Keratinocyte (primary cell): ENCODE data around the gene CD8A.

Experiments
- CTCF ChIP-seq, 3 experiments: IDR thresholded peaks in 1 of 3; conservative IDR thresholded peaks in 1 of 3; optimal IDR thresholded peaks in 1 of 3; 2 replicates in 2 of 3; 3 replicates in 1 of 3; pipeline versions ENCODE3 to v1.5.1; 2011; ENCODE audit warnings: low read length in 3 of 3, mild to moderate bottlenecking in 3 of 3, moderate library complexity in 2 of 3, control low read depth in 1 of 3, inconsistent platforms in 1 of 3; ENCODE audit not compliant: insufficient read depth in 2 of 3; ENCODE audit errors: extremely low read depth in 1 of 3
- EZH2 ChIP-seq: IDR thresholded peaks from one replicate; pipeline ENCODE4 v1.6.1; 2012; ENCODE audit warnings: inconsistent platforms, mild to moderate bottlenecking, low read length, moderate library complexity

- TF ChIP-seq CTCF (optimal IDR thresholded peaks at IDR 0.05 in 1 of 3, IDR thresholded peaks at IDR 0.05 in 1 of 3, conservative IDR thresholded peaks at IDR 0.05 in 1 of 3; ENCODE audit: extremely low read depth in 1 of 3, insufficient read depth in 2 of 3, low read length in 3 of 3) (no peak), EZH2 (no peak)
Measured at GRCh38 chr2:86747711-86748639, 42.7 kb downstream of the CD8A start.
